Measurements from ENCODE around the gene GNA14.
"Not testable (repeated sequence)": the region's sequence is repeated elsewhere in the genome, so short reads cannot be mapped to it uniquely, and the experiment has no call there.

GNA14 gene

GRCh38 chr9:77663754-77664153 is 15.6 kb upstream of the GNA14 start:
- DNase-seq (ENCODE audit: low spot score in 2 of 2): no peak
- Histone ChIP-seq H3K27me3 (ENCODE audit: low read depth) (no peaks in the 10 kb centered on the region), H3K4me3 (no peak overlapping the region), H3K9me3 (no peaks in the 10 kb centered on the region), H3K36me3 (replicated peaks) (no peaks in the 10 kb centered on the region), H3K4me1 (no peaks in the 10 kb centered on the region)
- in situ Hi-C loops (cut with MboI; ENCODE audit: low sequenced_read_pairs): no loop called here

GRCh38 chr9:77661566-77662085 is 13.5 kb upstream of the GNA14 start:
- no peaks in the 10 kb centered on the region for H3K4me1 ChIP-seq
- H3K4me3 ChIP-seq: no peak overlapping the region
- H3K27me3 ChIP-seq (ENCODE audit: low read depth): no peaks in the 10 kb centered on the region
- in situ Hi-C loops (cut with MboI; ENCODE audit: low sequenced_read_pairs): no loop called here
- DNase-seq (ENCODE audit: low spot score in 2 of 2): no peak
- no peaks in the 10 kb centered on the region for H3K36me3 ChIP-seq (replicated peaks)
- H3K9me3 ChIP-seq: no peaks in the 10 kb centered on the region

GRCh38 chr9:77659926-77660325 is 11.8 kb upstream of the GNA14 start:
- Histone ChIP-seq H3K27me3 (ENCODE audit: low read depth) (no peaks in the 10 kb centered on the region), H3K4me3 (no peak overlapping the region), H3K36me3 (replicated peaks) (no peaks in the 10 kb centered on the region), H3K4me1 (no peaks in the 10 kb centered on the region), H3K9me3 (no peaks in the 10 kb centered on the region)
- in situ Hi-C loops (cut with MboI; ENCODE audit: low sequenced_read_pairs): no loop called here
- no peak for DNase-seq (ENCODE audit: low spot score in 2 of 2)

DNA sequence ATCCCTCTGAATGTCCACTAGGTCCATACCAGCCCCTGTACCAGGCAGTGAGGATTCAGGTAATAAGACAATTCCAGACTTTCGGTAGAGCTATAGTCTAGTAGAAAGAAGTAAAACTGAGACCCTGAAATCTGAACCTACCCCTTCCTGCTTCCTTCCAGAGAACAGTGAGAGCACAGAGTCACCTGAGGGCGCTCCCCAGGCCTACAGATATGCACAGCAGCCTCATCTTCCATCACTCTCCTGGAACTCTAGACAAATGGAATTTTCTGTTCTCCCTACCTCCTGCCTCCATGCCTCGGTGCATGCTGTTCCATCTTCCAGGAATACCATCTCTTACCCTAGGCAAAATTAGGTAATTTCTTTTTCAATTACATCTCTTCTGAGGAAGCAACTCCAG is 3.1 kb upstream of the GNA14 start:
- Histone ChIP-seq H3K4me1 (no peaks in the 10 kb centered on the region), H3K36me3 (replicated peaks) (no peaks in the 10 kb centered on the region), H3K4me3 (no peak overlapping the region), H3K27me3 (ENCODE audit: low read depth) (no peaks in the 10 kb centered on the region), H3K9me3 (no peaks in the 10 kb centered on the region)
- in situ Hi-C loops (cut with MboI; ENCODE audit: low sequenced_read_pairs): no loop called here
- no peak for DNase-seq (ENCODE audit: low spot score in 2 of 2)

DNA sequence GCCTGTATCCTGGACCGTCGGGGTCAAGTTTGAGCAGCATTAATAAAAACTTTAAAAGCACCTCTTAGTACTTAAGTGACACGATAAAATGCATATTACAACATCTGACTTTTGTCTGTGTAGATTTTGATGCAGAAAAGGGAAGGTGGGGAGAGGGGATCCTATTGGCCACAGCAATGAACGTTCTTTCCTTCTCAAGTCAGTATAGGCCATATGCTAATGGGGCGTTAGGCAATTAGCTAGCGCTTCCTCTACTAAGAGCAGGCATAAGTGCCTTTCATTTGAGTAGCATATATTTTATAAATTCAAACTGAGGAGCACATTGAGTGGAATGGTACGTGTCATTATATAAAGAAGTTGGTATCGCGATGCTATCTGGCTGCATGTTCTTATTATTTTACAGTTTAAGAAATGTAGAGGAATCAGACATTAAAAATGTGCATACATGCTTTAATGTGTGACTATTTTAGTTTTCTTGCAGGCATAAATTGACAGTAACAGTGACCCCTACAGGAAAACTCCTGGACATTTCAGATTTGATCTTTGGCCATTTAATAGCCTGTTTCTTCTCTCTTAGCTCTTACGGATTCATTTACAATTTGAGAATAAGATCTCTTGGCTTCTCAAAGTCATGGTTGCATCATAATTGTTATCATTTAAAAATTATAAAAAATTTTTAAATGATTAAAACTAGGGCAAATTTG is 1.1 kb upstream of the GNA14 start:
- no peaks in the 10 kb centered on the region for H3K4me1 ChIP-seq
- DNase-seq (ENCODE audit: low spot score in 2 of 2): peak in 1 of 2 experiments; percentile 10
- in situ Hi-C loops (cut with MboI; ENCODE audit: low sequenced_read_pairs): no loop called here
- H3K9me3 ChIP-seq: no peaks in the 10 kb centered on the region
- no peak overlapping the region for H3K4me3 ChIP-seq
- no peaks in the 10 kb centered on the region for H3K27me3 ChIP-seq (ENCODE audit: low read depth)
- H3K36me3 ChIP-seq (replicated peaks): no peaks in the 10 kb centered on the region

- Histone ChIP-seq H3K9me3 (no peaks in the 10 kb centered on the region), H3K27me3 (ENCODE audit: low read depth) (no peaks in the 10 kb centered on the region), H3K4me1 (no peaks in the 10 kb centered on the region), H3K4me3 (no peak overlapping the region), H3K36me3 (replicated peaks) (no peaks in the 10 kb centered on the region)
- in situ Hi-C loops (cut with MboI; ENCODE audit: low sequenced_read_pairs): no loop called here
- DNase-seq (ENCODE audit: low spot score in 2 of 2): no peak
These were observed 572 bp downstream of the GNA14 start for GRCh38 chr9:77647267-77648233.

DNA sequence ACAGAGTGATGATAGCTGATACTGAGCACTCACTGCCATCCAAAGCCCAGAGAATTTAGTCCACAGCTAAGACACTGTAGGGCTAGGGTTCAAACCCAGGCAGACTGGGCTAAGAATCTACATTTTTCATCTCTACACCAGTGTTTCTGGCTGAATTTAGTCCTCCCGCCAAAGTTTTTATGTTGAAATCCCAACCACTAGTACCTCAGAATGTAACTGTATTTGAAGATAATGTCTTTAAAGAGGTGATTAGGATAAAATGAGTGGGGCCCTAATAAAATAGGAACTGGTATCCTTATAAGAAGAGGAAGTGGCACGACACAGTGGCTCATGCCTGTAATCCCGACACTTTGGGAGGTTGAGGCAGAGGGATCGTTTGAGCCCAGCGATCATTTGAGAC is 4.3 kb downstream of the GNA14 start:
- Histone ChIP-seq H3K4me3 (no peak overlapping the region), H3K27me3 (ENCODE audit: low read depth) (no peaks in the 10 kb centered on the region), H3K4me1 (no peaks in the 10 kb centered on the region), H3K36me3 (replicated peaks) (no peaks in the 10 kb centered on the region), H3K9me3 (no peaks in the 10 kb centered on the region)
- DNase-seq (ENCODE audit: low spot score in 2 of 2): no peak
- in situ Hi-C loops (cut with MboI; ENCODE audit: low sequenced_read_pairs): no loop called here

DNA sequence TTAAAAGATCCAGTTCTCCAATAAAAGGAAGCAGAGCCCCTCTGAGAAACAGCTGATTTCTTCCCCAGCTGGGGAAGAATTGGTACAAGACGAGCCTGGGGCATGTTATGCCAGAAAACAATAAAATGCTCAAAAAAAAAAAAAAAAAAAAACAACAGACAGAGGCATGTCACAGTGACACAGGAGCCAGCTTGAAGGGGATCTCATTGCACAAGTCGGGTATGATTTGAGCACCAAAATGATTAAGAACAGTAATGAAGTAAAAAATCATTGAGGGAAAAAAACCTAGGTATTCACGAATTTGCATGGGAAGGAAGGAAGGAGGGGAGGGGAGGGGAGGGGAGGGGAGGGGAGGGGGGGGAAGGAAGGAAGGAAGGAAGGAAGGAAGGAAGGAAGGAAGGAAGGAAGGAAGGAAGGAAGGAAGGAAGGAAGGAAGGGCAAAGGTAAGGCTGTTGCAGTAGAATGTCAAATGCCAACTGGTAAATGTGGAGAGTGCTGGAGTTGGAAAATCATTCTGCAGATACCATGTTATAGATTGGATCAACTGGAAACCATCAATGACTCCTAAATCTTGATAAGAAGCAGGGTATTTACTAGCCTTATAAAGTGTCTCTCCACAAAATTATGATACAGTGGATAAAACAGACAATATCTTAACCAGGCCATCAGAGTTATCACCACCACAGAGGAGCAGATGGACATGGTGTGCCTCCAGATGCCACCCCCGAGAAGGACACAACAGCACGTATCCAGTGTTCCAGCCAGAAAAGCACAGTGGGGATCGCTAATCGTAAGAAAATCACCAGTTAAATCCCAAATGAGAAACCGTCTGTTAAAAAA is 7.2 kb downstream of the GNA14 start:
- DNase-seq (ENCODE audit: low spot score in 2 of 2): no peak
- Histone ChIP-seq H3K4me1 (no peaks in the 10 kb centered on the region), H3K9me3 (no peaks in the 10 kb centered on the region), H3K27me3 (ENCODE audit: low read depth) (no peaks in the 10 kb centered on the region), H3K36me3 (replicated peaks) (no peaks in the 10 kb centered on the region), H3K4me3 (no peak overlapping the region)
- in situ Hi-C loops (cut with MboI; ENCODE audit: low sequenced_read_pairs): no loop called here

DNA sequence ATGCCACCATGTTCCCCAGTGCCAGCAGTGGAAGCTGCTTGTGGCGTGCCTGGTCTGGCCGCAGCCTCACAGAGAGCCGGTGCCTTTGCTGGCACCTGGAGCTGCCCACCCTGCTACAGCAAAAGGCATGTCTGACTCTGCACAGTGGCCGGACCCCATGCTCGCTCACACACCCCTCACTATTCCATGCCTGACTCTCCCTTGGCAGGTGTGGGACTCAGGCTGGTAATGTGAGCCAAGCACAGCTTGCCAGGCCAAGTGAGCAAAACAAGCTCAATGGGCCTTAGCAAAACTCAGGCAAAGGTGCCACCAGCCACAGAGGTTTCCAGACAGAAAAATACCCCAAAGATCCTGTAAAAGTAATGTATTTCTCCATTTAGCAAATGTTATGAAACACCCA is 15.5 kb downstream of the GNA14 start:
- no peaks in the 10 kb centered on the region for H3K4me1 ChIP-seq
- in situ Hi-C loops (cut with MboI; ENCODE audit: low sequenced_read_pairs): no loop called here

GRCh38 chr9:77628864-77629263 is 19.3 kb downstream of the GNA14 start:
- H3K4me1 ChIP-seq; in situ Hi-C loops (cut with MboI; ENCODE audit: low sequenced_read_pairs); H3K27me3 ChIP-seq (ENCODE audit: low read depth); DNase-seq (ENCODE audit: low spot score in 2 of 2); H3K4me3 ChIP-seq; H3K9me3 ChIP-seq; H3K36me3 ChIP-seq (replicated peaks): not testable (repeated sequence)

More for the DNA sequence above, 15.5 kb downstream of the GNA14 start:
- no peaks in the 10 kb centered on the region for H3K36me3 ChIP-seq (replicated peaks)
- H3K9me3 ChIP-seq: no peaks in the 10 kb centered on the region
- no peaks in the 10 kb centered on the region for H3K27me3 ChIP-seq (ENCODE audit: low read depth)
- no peak overlapping the region for H3K4me3 ChIP-seq
- DNase-seq (ENCODE audit: low spot score in 2 of 2): no peak

GRCh38 chr9:77616191-77616590 is 31.9 kb downstream of the GNA14 start:
- DNase-seq (ENCODE audit: low spot score in 2 of 2): no peak
- in situ Hi-C loops (cut with MboI; ENCODE audit: low sequenced_read_pairs): no loop called here
- Histone ChIP-seq H3K9me3 (no peaks in the 10 kb centered on the region; the same call in 1 of the 2 replicates), H3K4me3 (no peak overlapping the region), H3K27me3 (ENCODE audit: low read depth) (no peaks in the 10 kb centered on the region; the same call in 1 of the 2 replicates), H3K36me3 (replicated peaks) (no peaks in the 10 kb centered on the region), H3K4me1 (no peaks in the 10 kb centered on the region)

DNA sequence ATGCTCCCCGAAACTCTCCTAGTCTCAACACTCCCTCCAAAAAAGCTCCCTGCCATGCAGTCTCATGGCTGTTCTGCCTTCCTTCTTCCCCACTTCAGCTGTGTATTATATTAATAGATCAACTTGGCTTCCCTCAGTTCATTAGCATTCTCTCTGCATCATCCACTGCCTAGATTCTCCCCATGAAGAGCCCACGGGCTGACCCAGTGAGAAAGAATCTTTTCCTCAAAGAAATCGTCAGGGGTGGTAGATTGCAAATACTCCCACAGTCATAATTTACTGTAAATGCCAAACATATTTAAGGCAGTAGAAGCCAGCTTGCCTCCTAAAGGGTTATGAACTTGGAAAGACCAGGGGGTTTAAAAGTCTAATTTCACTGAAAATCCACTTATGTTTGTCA is 33.5 kb downstream of the GNA14 start:
- Histone ChIP-seq H3K27me3 (ENCODE audit: low read depth) (peaks cover 3% of the 10 kb centered on the region; the same call in 1 of the 2 replicates), H3K36me3 (replicated peaks) (no peaks in the 10 kb centered on the region), H3K4me1 (no peaks in the 10 kb centered on the region), H3K4me3 (no peak overlapping the region), H3K9me3 (no peaks in the 10 kb centered on the region; the same call in 1 of the 2 replicates)
- in situ Hi-C loops (cut with MboI; ENCODE audit: low sequenced_read_pairs): no loop called here
- no peak for DNase-seq (ENCODE audit: low spot score in 2 of 2)

GRCh38 chr9:77606526-77606925 is 41.6 kb downstream of the GNA14 start:
- in situ Hi-C loops (cut with MboI; ENCODE audit: low sequenced_read_pairs): no loop called here
- no peak for DNase-seq (ENCODE audit: low spot score in 2 of 2)
- H3K4me1 ChIP-seq: no peaks in the 10 kb centered on the region
- H3K27me3 ChIP-seq (ENCODE audit: low read depth): peaks cover 4% of the 10 kb centered on the region
- no peaks in the 10 kb centered on the region for H3K36me3 ChIP-seq (replicated peaks)
- no peak overlapping the region for H3K4me3 ChIP-seq
- H3K9me3 ChIP-seq: no peaks in the 10 kb centered on the region
